Measurements from ENCODE around the gene NEB. TPM values are rescaled to one million over a fixed set of nuclear protein-coding genes. Genes with fewer than 3 reads are reported as not detected.

Gene NEB
- polyA plus RNA-seq, 2 of the 4 experiments (the other 2 are of a cell fraction): 0.67 to 4.4 TPM

GRCh38 chr2:151438506-151438905, 295.8 kb downstream of the NEB start:
- CTCF ChIA-PET: interaction anchor here (1.0 to 3.2 kb wide), 7 partner anchors 12 to 611 kb away, joined by 3 to 17 read pairs (median 4); no protein-coding TSS in a partner anchor
- no peak for FAIRE-seq
- Histone ChIP-seq H3K9me3 (no peaks in the 10 kb centered on the region), H3K4me2 (no peak overlapping the region), H3K4me3 (no peak overlapping the region), H3K4me1 (no peaks in the 10 kb centered on the region), H3K27ac (no peak overlapping the region)
- 72% methylated on average over 4 of the region's 4 CpGs for WGBS (ENCODE audit: missing lambda C conversion rate)
- ATAC-seq: no peak
- DNase-seq (ENCODE audit: low read depth in 1 of 2, low spot score in 1 of 2): no peak
- POLR2A ChIA-PET: no interaction called here
- TF ChIP-seq HES2 (IDR thresholded peaks at IDR 0.05) (no peak), RARB (CRISPR knock-in tag; IDR thresholded peaks at IDR 0.05) (no peak)

- FAIRE-seq (peak; percentile 23), DNase-seq (ENCODE audit: low read depth in 1 of 2, low spot score in 1 of 2) (peak in 1 of 2 experiments; percentile 36), ATAC-seq (peak in 1 of 2 experiments; percentile 61; a peak in 3 of 6 replicates)
- WGBS (ENCODE audit: missing lambda C conversion rate): 31% methylated on average over 3 of the region's 3 CpGs
- Histone ChIP-seq H3K27ac (no peak overlapping the region), H3K9me3 (no peaks in the 10 kb centered on the region), H3K4me3 (no peak overlapping the region), H3K4me1 (no peaks in the 10 kb centered on the region), H3K4me2 (no peak overlapping the region)
- CTCF ChIA-PET: interaction anchor here (0.8 to 3.2 kb wide), 19 partner anchors 8 to 573 kb away, joined by 3 to 17 read pairs (median 4); partner anchors contain the start of gene RIF1
- POLR2A ChIA-PET: interaction anchor here (0.6 to 1.0 kb wide), 2 partner anchors 174 to 275 kb away, joined by 3 read pairs; no protein-coding TSS in a partner anchor
- TF ChIP-seq CTCF (IDR thresholded peaks at IDR 0.05) (peak; percentile 73), RFX5 (IDR thresholded peaks at IDR 0.05) (no peak), SMC3 (IDR thresholded peaks at IDR 0.05) (peak; percentile 40; the same call in 2 of the 3 replicates), MAX (IDR thresholded peaks at IDR 0.05) (no peak), EHMT2 (IDR thresholded peaks at IDR 0.05; ENCODE audit: low read depth) (no peak), RAD21 (conservative IDR thresholded peaks at IDR 0.05 in 1 of 2, IDR thresholded peaks at IDR 0.05 in 1 of 2) (peak; percentile 17 to 45; a peak in 3 of 5 replicates), CHD4 (IDR thresholded peaks at IDR 0.05; ENCODE audit: borderline replicate concordance) (no peak)
Measured at GRCh38 chr2:151437630-151438029, 296.6 kb downstream of the NEB start.

Other genes with a start within 250 kb of the NEB start
- gene ARL5A, start 93.9 kb upstream of the NEB start, polyA plus RNA-seq (2011; rRNA removed): 28.4 and 50.3 TPM in 2 replicates
- gene ARL5A, start 93.9 kb upstream of the NEB start, polyA plus RNA-seq (2017; fragmentation: RNase III; extraction: RNeasy Plus Mini Kit Qiagen cat#74134 plus additional on column Dnase treatment): 29.5 to 32.6 TPM (median 30.5 TPM) in 3 replicates